H1 (cell line): Measurements from ENCODE around the gene MEA1. TPM values are rescaled to one million over a fixed set of nuclear protein-coding genes. Genes with fewer than 3 reads are reported as not detected.

Experiments used
- CTCF ChIA-PET: fragments of 300-600 bp; sonication (Branson Sonifier 250); formaldehyde crosslinking; loops from one replicate; lab custom pipeline; 2021; ENCODE audit not compliant: partially characterized antibody; lab: Charles Lee
- POLR2A ChIA-PET: fragments of 300-600 bp; sonication (Branson Sonifier 250); formaldehyde crosslinking; loops from one replicate; lab custom pipeline; 2021; ENCODE audit warnings: inconsistent platforms; ENCODE audit not compliant: partially characterized antibody; lab: Charles Lee
- DNase-seq, 2 experiments: peaks; one replicate each; pipeline versions ENCODE4 v3.0.0 to v3.0.0-alpha.2; 2010 to 2022; ENCODE audit warnings: low spot score in 2 of 2, low read depth in 1 of 2, mixed read lengths in 1 of 2
- FAIRE-seq: peaks from 2 replicates; lab custom pipeline; 2011; peaks lifted over from hg19 to GRCh38; lab: Jason Lieb, UNC
- H2AFZ ChIP-seq: 2 replicates; pipeline ENCODE4 v1.8.1; 2012; ENCODE audit warnings: low read length, inconsistent platforms
- H2AK5ac ChIP-seq: 2 replicates; pipeline ENCODE4 v1.6.1; 2013; ENCODE audit warnings: low read depth, low read length
- H2BK120ac ChIP-seq: replicated peaks from 2 replicates; pipeline ENCODE3; 2013; ENCODE audit warnings: low read depth, low read length, inconsistent platforms
- H2BK12ac ChIP-seq: 2 replicates; pipeline ENCODE4 v1.6.1; 2013; ENCODE audit warnings: low read depth, low read length
- H2BK15ac ChIP-seq: 2 replicates; pipeline ENCODE4 v1.6.1; 2013; ENCODE audit warnings: low read length
- H2BK20ac ChIP-seq: 2 replicates; pipeline ENCODE4 v1.6.1; 2013; ENCODE audit warnings: low read length
- H2BK5ac ChIP-seq: 2 replicates; pipeline ENCODE4 v1.6.1; 2013; ENCODE audit warnings: low read depth, low read length
- H3K14ac ChIP-seq: 2 replicates; pipeline ENCODE4 v1.6.1; 2013; ENCODE audit warnings: inconsistent platforms; ENCODE audit not compliant: insufficient read length
- H3K18ac ChIP-seq: 2 replicates; pipeline ENCODE4 v1.6.1; 2013; ENCODE audit warnings: low read length; ENCODE audit errors: extremely low read depth
- H3K23ac ChIP-seq: 2 replicates; pipeline ENCODE4 v1.6.1; 2013; ENCODE audit warnings: inconsistent platforms; ENCODE audit not compliant: insufficient read length
- H3K23me2 ChIP-seq: 2 replicates; pipeline ENCODE4 v1.6.1; 2013; ENCODE audit warnings: low read depth, low read length
- H3K27ac ChIP-seq: 2 replicates; pipeline ENCODE4 v1.6.1; 2011; ENCODE audit warnings: low read depth, low read length, inconsistent platforms
- H3K27me3 ChIP-seq, 4 experiments: replicated peaks in 1 of 4; 1 replicate in 1 of 4; 2 replicates in 3 of 4; pipeline versions ENCODE4 v1.6.1 to v1.8.1; 2011 to 2013; ENCODE audit warnings: low read length in 3 of 4, mild to moderate bottlenecking in 3 of 4, inconsistent platforms in 2 of 4, mixed read lengths in 2 of 4, moderate library complexity in 1 of 4; ENCODE audit not compliant: control insufficient read depth in 3 of 4, insufficient read depth in 3 of 4; ENCODE audit errors: extremely low read depth in 1 of 4
- H3K36me3 ChIP-seq, 4 experiments: 2 replicates each; pipeline versions ENCODE4 v1.6.1 to v1.8.1; 2011 to 2013; ENCODE audit warnings: mild to moderate bottlenecking in 4 of 4, low read length in 3 of 4, moderate library complexity in 2 of 4, control low read depth in 1 of 4, inconsistent platforms in 1 of 4; ENCODE audit not compliant: insufficient read depth in 4 of 4, control insufficient read depth in 2 of 4
- H3K4ac ChIP-seq: replicated peaks from 2 replicates; pipeline ENCODE3; 2013; ENCODE audit warnings: low read length, low read depth, mixed read lengths, inconsistent platforms; ENCODE audit not compliant: insufficient read length
- H3K4me1 ChIP-seq, 4 experiments: replicated peaks in 1 of 4; 1 replicate in 1 of 4; 2 replicates in 3 of 4; pipeline versions ENCODE4 v1.6.1 to v1.8.1; 2011 to 2013; ENCODE audit warnings: low read length in 3 of 4, inconsistent platforms in 2 of 4, mixed read lengths in 1 of 4; ENCODE audit not compliant: insufficient read depth in 4 of 4, control insufficient read depth in 3 of 4
- H3K4me2 ChIP-seq, 2 experiments: 2 replicates each; pipeline versions ENCODE4 v1.6.1 to v1.8.1; 2011 to 2013; ENCODE audit warnings: low read depth in 2 of 2, low read length in 2 of 2, control low read depth in 1 of 2, inconsistent platforms in 1 of 2, mild to moderate bottlenecking in 1 of 2; ENCODE audit not compliant: insufficient read depth in 1 of 2
- H3K4me3 ChIP-seq, 4 experiments: fragments of 200-600, 300-600 bp in 1 of 4; sonication (generic), shearing (Covaris generic), sonication (Bioruptor Twin) in 1 of 4; 2 replicates each; pipeline versions ENCODE4 v1.5.1 to v1.8.1; 2011 to 2016; ENCODE audit warnings: low read length in 4 of 4, low read depth in 3 of 4, control low read depth in 2 of 4, inconsistent platforms in 2 of 4, mild to moderate bottlenecking in 2 of 4, mixed read lengths in 1 of 4, moderate library complexity in 1 of 4; ENCODE audit not compliant: insufficient read depth in 2 of 4; ENCODE audit errors: extremely low read depth in 1 of 4
- H3K56ac ChIP-seq: replicated peaks from 2 replicates; pipeline ENCODE3; 2013; ENCODE audit warnings: low read depth, mild to moderate bottlenecking, mixed read lengths, low read length, inconsistent platforms; ENCODE audit not compliant: insufficient read length
- H3K79me1 ChIP-seq: 2 replicates; pipeline ENCODE4 v1.6.1; 2013; ENCODE audit warnings: low read depth, low read length, control low read depth
- H3K79me2 ChIP-seq, 2 experiments: 2 replicates each; pipeline versions ENCODE4 v1.6.1 to v1.8.1; 2012 to 2013; ENCODE audit warnings: low read length in 2 of 2, mild to moderate bottlenecking in 2 of 2, inconsistent platforms in 1 of 2; ENCODE audit not compliant: insufficient read depth in 2 of 2, control insufficient read depth in 1 of 2
- H3K9ac ChIP-seq, 4 experiments: replicated peaks in 1 of 4; 1 replicate in 1 of 4; 2 replicates in 3 of 4; pipeline versions ENCODE4 v1.6.1 to v1.8.1; 2011 to 2013; ENCODE audit warnings: low read depth in 3 of 4, low read length in 3 of 4, control low read depth in 2 of 4, mild to moderate bottlenecking in 2 of 4, moderate library complexity in 2 of 4, inconsistent platforms in 1 of 4; ENCODE audit errors: extremely low read depth in 1 of 4
- H3K9me3 ChIP-seq, 2 experiments: 2 replicates each; pipeline versions ENCODE4 v1.6.1 to v1.8.1; 2012 to 2013; ENCODE audit warnings: mild to moderate bottlenecking in 2 of 2, moderate library complexity in 2 of 2, control low read depth in 1 of 2, inconsistent platforms in 1 of 2, low read depth in 1 of 2, low read length in 1 of 2, mixed read lengths in 1 of 2; ENCODE audit not compliant: insufficient read depth in 2 of 2
- H4K20me1 ChIP-seq, 2 experiments: replicated peaks in 1 of 2; 2 replicates each; pipeline versions ENCODE3 to v1.8.1; 2011 to 2013; ENCODE audit warnings: inconsistent platforms in 2 of 2, low read length in 2 of 2, mild to moderate bottlenecking in 1 of 2; ENCODE audit not compliant: insufficient read depth in 2 of 2, control insufficient read depth in 1 of 2
- H4K5ac ChIP-seq: 2 replicates; pipeline ENCODE4 v1.6.1; 2013; ENCODE audit warnings: low read length, low read depth, mixed read lengths, inconsistent platforms; ENCODE audit not compliant: insufficient read length
- H4K8ac ChIP-seq: 2 replicates; pipeline ENCODE4 v1.8.0; 2013; ENCODE audit warnings: mild to moderate bottlenecking, moderate library complexity, low read length, inconsistent platforms; ENCODE audit not compliant: insufficient read depth; ENCODE audit errors: extremely low read depth
- H4K91ac ChIP-seq: replicated peaks from 2 replicates; pipeline ENCODE3; 2013; ENCODE audit warnings: low read length, mixed read lengths, inconsistent platforms; ENCODE audit not compliant: insufficient read length
- BACH1 ChIP-seq: IDR thresholded peaks from 2 replicates; pipeline ENCODE4 v1.6.1; 2012; ENCODE audit warnings: low read length, improper control_type of control experiment
- CTBP2 ChIP-seq: IDR thresholded peaks from 2 replicates; pipeline ENCODE4 v1.7.0; 2011; ENCODE audit warnings: borderline replicate concordance, mild to moderate bottlenecking, moderate library complexity, mixed read lengths, low read length; ENCODE audit not compliant: insufficient read depth, insufficient read length
- GABPA ChIP-seq: IDR thresholded peaks from 2 replicates; pipeline ENCODE4 v1.6.1; 2011; ENCODE audit warnings: mild to moderate bottlenecking, low read length, moderate library complexity, borderline replicate concordance; ENCODE audit not compliant: insufficient read depth
- HDAC6 ChIP-seq: IDR thresholded peaks from one replicate; pipeline ENCODE4 v1.7.1; 2012; ENCODE audit warnings: low read depth, mild to moderate bottlenecking, inconsistent platforms, low read length, moderate library complexity
- JUN ChIP-seq: IDR thresholded peaks from 2 replicates; pipeline ENCODE4 v1.6.1; 2011; ENCODE audit warnings: low read depth, mild to moderate bottlenecking, improper control_type of control experiment, low read length
- POLR2A ChIP-seq, 2 experiments: IDR thresholded peaks; 1 replicate in 1 of 2; 2 replicates in 1 of 2; pipeline ENCODE4 v1.6.1; 2011; ENCODE audit warnings: low read depth in 2 of 2, low read length in 2 of 2, mild to moderate bottlenecking in 2 of 2; ENCODE audit errors: control extremely low read depth in 1 of 2
- SUZ12 ChIP-seq: fragments of 200-600 bp; sonication (generic); IDR thresholded peaks from 2 replicates; pipeline ENCODE4 v1.6.1; 2012; ENCODE audit warnings: mild to moderate bottlenecking, inconsistent platforms, low read length, moderate library complexity, mixed read lengths
- WGBS, 2 experiments: shearing (Covaris generic) in 1 of 2; methylation state at CpG; one replicate each; pipeline versions ENCODE4 v1.1.6 to v1.1.7; 2013 to 2015; ENCODE audit warnings: low lambda C conversion rate in 2 of 2, mixed read lengths in 2 of 2, inconsistent platforms in 1 of 2, low coverage in 1 of 2, missing lambda C conversion rate in 1 of 2; ENCODE audit not compliant: insufficient replicate concordance in 2 of 2, insufficient coverage in 1 of 2, insufficient read length in 1 of 2; ENCODE audit errors: extremely low coverage in 1 of 2, missing lambda C conversion rate in 1 of 2; 5-methylcytosine and 5-hydroxymethylcytosine counted together
- polyA plus RNA-seq, 7 experiments: library from polyadenylated mRNA; depleted of rRNA in 3 of 7; stranded (reverse) in 5 of 7; unstranded in 2 of 7; fragments of >200 nt in 5 of 7; fragments of 200-250 nt in 2 of 7; gene quantifications; 1 replicate in 5 of 7; 2 replicates in 1 of 7; 4 replicates in 1 of 7; pipeline versions ENCODE4 v1.2.1 to v1.2.3, GENCODE V29; 2011 to 2013; ENCODE audit warnings: missing spikeins in 2 of 7, mixed read lengths in 2 of 7
- total RNA-seq: library from RNA; stranded (reverse); fragmentation: NEBNext Ultra II Directional; extraction: Animal tissue kit (Norgen Biotek cat#: 25700); gene quantifications from 2 replicates; pipeline ENCODE4 v1.2.1, GENCODE V29; 2021
- TF ChIP-seq, protein P1 (sequence below): IDR thresholded peaks from 2 replicates; pipeline ENCODE4 v1.6.1; 2012; ENCODE audit warnings: inconsistent platforms
- TF ChIP-seq, protein P2 (sequence below): IDR thresholded peaks from 2 replicates; pipeline ENCODE4 v1.6.1; 2012; ENCODE audit warnings: inconsistent platforms

Gene MEA1
- total and polyA plus RNA-seq, 2 of the 8 experiments (the other 6 are each of a cell fraction or from before 2014, with no cell fraction given), result 94.2 to 96.4 TPM

DNA sequence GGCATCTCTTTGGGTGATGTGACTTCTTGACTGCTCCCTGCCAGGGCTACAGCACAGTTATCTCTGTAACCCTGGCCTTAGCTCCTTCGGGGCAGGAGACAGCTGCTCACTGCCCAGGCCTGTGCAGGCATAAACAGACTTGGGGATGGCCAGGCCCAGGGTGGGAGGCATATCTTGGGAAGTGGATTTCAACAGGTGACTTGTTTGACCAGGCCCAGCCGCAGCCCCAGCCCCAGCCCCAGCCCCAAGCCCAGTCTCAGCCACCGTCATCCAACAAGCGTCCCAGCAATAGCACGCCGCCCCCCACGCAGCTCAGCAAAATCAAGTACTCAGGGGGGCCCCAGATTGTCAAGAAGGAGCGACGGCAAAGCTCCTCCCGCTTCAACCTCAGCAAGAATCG lies 7.5 kb downstream of the MEA1 start:
- 89% methylated on average over 11 of the region's 11 CpGs; no CpG with 5 or more reads in 1 of the 2 experiments for WGBS, 2 experiments

More for the DNA sequence above, 7.5 kb downstream of the MEA1 start:
- no peak overlapping the region for H4K5ac ChIP-seq
- no peak overlapping the region for H2BK120ac ChIP-seq
- no peak overlapping the region for H2AFZ ChIP-seq
- peaks cover 9 to 44% (median 28%) of the 10 kb centered on the region in 4 experiments for H3K36me3 ChIP-seq
- FAIRE-seq (no peak), DNase-seq (no peak)
- H3K4ac ChIP-seq, result no peak overlapping the region
- no peak overlapping the region for H3K4me3 ChIP-seq
- no peaks in the 10 kb centered on the region for H3K4me1 ChIP-seq
- no peak overlapping the region for H3K56ac ChIP-seq
- H4K8ac ChIP-seq, result no peak overlapping the region
- POLR2A ChIA-PET, result interaction anchor here (0.8 to 2.0 kb wide), 5 partner anchors 11 to 23 kb away, joined by 3 to 11 read pairs (median 4); partner anchors contain the start of gene RRP36
- peaks cover 0 to 14% of the 10 kb centered on the region in 2 experiments for H4K20me1 ChIP-seq
- no peak overlapping the region for H3K4me2 ChIP-seq
- H2AK5ac ChIP-seq, result no peak overlapping the region
- no peaks in the 10 kb centered on the region for H3K23me2 ChIP-seq
- CTCF ChIA-PET, result interaction anchor here (0.5 to 6.0 kb wide), 11 partner anchors 9 to 359 kb away, joined by 3 to 33 read pairs (median 4); partner anchors contain the start of gene RRP36
- H3K9me3 ChIP-seq, result no peaks in the 10 kb centered on the region
- H2BK20ac ChIP-seq, result no peak overlapping the region
- H2BK12ac ChIP-seq, result no peak overlapping the region
- no peaks in the 10 kb centered on the region for H3K27me3 ChIP-seq
- no peak for TF ChIP-seq BACH1
- TF ChIP-seq, protein P1, sequence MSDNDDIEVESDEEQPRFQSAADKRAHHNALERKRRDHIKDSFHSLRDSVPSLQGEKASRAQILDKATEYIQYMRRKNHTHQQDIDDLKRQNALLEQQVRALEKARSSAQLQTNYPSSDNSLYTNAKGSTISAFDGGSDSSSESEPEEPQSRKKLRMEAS, result no peak
- TF ChIP-seq HDAC6, result no peak
- TF ChIP-seq CTBP2, result no peak
- no peak for TF ChIP-seq POLR2A (IDR thresholded peaks at IDR 0.05; ENCODE audit: control extremely low read depth in 1 of 2, low read depth in 2 of 2, low read length in 2 of 2)
- TF ChIP-seq SUZ12, result no peak
- no peak for TF ChIP-seq GABPA
- TF ChIP-seq, protein P2, sequence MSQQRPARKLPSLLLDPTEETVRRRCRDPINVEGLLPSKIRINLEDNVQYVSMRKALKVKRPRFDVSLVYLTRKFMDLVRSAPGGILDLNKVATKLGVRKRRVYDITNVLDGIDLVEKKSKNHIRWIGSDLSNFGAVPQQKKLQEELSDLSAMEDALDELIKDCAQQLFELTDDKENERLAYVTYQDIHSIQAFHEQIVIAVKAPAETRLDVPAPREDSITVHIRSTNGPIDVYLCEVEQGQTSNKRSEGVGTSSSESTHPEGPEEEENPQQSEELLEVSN, result no peak
- no peak for TF ChIP-seq JUN
- H2BK5ac ChIP-seq, result no peak overlapping the region
- no peaks in the 10 kb centered on the region for H3K79me2 ChIP-seq
- H4K91ac ChIP-seq, result no peak overlapping the region
- H3K27ac ChIP-seq, result no peak overlapping the region
- no peak overlapping the region for H3K9ac ChIP-seq
- H3K23ac ChIP-seq, result no peak overlapping the region
- no peak overlapping the region for H3K18ac ChIP-seq
- H3K14ac ChIP-seq, result no peak overlapping the region
- H3K79me1 ChIP-seq, result peaks cover 3% of the 10 kb centered on the region
- H2BK15ac ChIP-seq, result no peak overlapping the region
